ENCODE measurements around the gene HIF1AN. TPM values are rescaled to one million over a fixed set of nuclear protein-coding genes. Genes with fewer than 3 reads are reported as not detected.

Gene HIF1AN
- total and polyA plus RNA-seq, 2 donors from 2014 or later, result 10.9 to 40.6 TPM

DNA sequence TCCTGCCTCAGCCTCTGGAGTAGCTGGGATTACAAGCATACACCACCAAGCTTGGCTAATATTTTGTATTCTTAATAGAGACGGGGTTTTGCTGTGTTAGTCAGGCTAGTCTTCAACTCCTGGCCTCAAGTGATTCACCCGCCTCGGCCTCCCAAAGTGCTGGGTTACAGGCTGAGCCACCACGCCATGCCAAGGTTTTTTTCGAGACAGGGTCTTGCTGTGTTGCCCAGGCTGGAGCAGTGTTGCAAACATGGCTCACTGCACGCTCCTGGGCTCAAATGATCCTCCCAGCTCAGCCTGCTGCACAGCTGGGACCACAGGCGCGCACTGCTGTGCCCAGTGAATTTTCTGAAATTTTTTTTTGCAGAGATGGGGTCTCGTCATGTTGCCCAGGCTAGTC lies 12.8 kb upstream of the HIF1AN start:
- intact Hi-C loops (cut with DNase I), result no loop called here
- Histone ChIP-seq H3K9me3 (ENCODE audit: control insufficient read depth in 2 of 3, insufficient read depth in 1 of 3, low read length in 3 of 3) (no peaks in the 10 kb centered on the region), H3K4me3 (ENCODE audit: low read length in 3 of 3) (no peak overlapping the region), H3K36me3 (ENCODE audit: control insufficient read depth in 2 of 3, insufficient read depth in 3 of 3, low read length in 3 of 3) (peaks cover 14 to 34% (median 21%) of the 10 kb centered on the region in 3 donors), H3K27me3 (ENCODE audit: control insufficient read depth, insufficient read depth, low read length) (no peaks in the 10 kb centered on the region), H3K9ac (ENCODE audit: low read length in 3 of 3) (no peak overlapping the region), H3K4me1 (ENCODE audit: control insufficient read depth in 2 of 3, insufficient read depth in 2 of 3, low read depth in 1 of 3, low read length in 3 of 3) (peaks cover 0 to 2% (median 0%) of the 10 kb centered on the region in 3 donors), H3K27ac (ENCODE audit: low read depth in 2 of 2, low read length in 2 of 2) (no peak overlapping the region)
- no peak for TF ChIP-seq CTCF (IDR thresholded peaks at IDR 0.05; ENCODE audit: borderline replicate concordance, extremely low read depth, insufficient read depth)
- FAIRE-seq (no peak), DNase-seq (no peak)

GRCh38 chr10:100524206-100524605 lies 11.5 kb upstream of the HIF1AN start:
- no peak for TF ChIP-seq CTCF (IDR thresholded peaks at IDR 0.05; ENCODE audit: borderline replicate concordance, extremely low read depth, insufficient read depth)
- H3K36me3 ChIP-seq (ENCODE audit: control insufficient read depth in 2 of 3, insufficient read depth in 3 of 3, low read length in 3 of 3), result peaks cover 14 to 34% (median 21%) of the 10 kb centered on the region in 3 donors
- FAIRE-seq (no peak), DNase-seq (no peak)
- H3K4me1 ChIP-seq (ENCODE audit: control insufficient read depth in 2 of 3, insufficient read depth in 2 of 3, low read depth in 1 of 3, low read length in 3 of 3), result peaks cover 5 to 11% (median 8%) of the 10 kb centered on the region in 3 donors
- H3K4me3 ChIP-seq (ENCODE audit: low read length in 3 of 3), result no peak overlapping the region
- intact Hi-C loops (cut with DNase I), result no loop called here
- no peaks in the 10 kb centered on the region for H3K27me3 ChIP-seq (ENCODE audit: control insufficient read depth, insufficient read depth, low read length)
- H3K9me3 ChIP-seq (ENCODE audit: control insufficient read depth in 2 of 3, insufficient read depth in 1 of 3, low read length in 3 of 3), result no peaks in the 10 kb centered on the region
- no peak overlapping the region for H3K9ac ChIP-seq (ENCODE audit: low read length in 3 of 3)
- H3K27ac ChIP-seq (ENCODE audit: low read depth in 2 of 2, low read length in 2 of 2), result no peak overlapping the region

- DNase-seq (no peak), FAIRE-seq (no peak)
- peaks cover 14 to 34% (median 21%) of the 10 kb centered on the region in 3 donors for H3K36me3 ChIP-seq (ENCODE audit: control insufficient read depth in 2 of 3, insufficient read depth in 3 of 3, low read length in 3 of 3)
- no peak overlapping the region for H3K27ac ChIP-seq (ENCODE audit: low read depth in 2 of 2, low read length in 2 of 2)
- no peaks in the 10 kb centered on the region for H3K9me3 ChIP-seq (ENCODE audit: control insufficient read depth in 2 of 3, insufficient read depth in 1 of 3, low read length in 3 of 3)
- no peaks in the 10 kb centered on the region for H3K27me3 ChIP-seq (ENCODE audit: control insufficient read depth, insufficient read depth, low read length)
- intact Hi-C loops (cut with DNase I), result no loop called here
- H3K4me3 ChIP-seq (ENCODE audit: low read length in 3 of 3), result no peak overlapping the region
- H3K9ac ChIP-seq (ENCODE audit: low read length in 3 of 3), result no peak overlapping the region
- TF ChIP-seq CTCF (IDR thresholded peaks at IDR 0.05; ENCODE audit: borderline replicate concordance, extremely low read depth, insufficient read depth), result no peak
- peaks cover 5 to 11% (median 8%) of the 10 kb centered on the region in 3 donors for H3K4me1 ChIP-seq (ENCODE audit: control insufficient read depth in 2 of 3, insufficient read depth in 2 of 3, low read depth in 1 of 3, low read length in 3 of 3)
Measured at GRCh38 chr10:100524638-100525037, 11.1 kb upstream of the HIF1AN start.
